Measurements from ENCODE around the gene LRMDA. TPM values are rescaled to one million over a fixed set of nuclear protein-coding genes. Genes with fewer than 3 reads are reported as not detected.

Gene LRMDA
- total RNA-seq, 5 donors from 2014 or later (not counting 1 experiment from before 2014, with no cell fraction given) = 0.30 to 1.2 TPM; not detected in 3

DNA sequence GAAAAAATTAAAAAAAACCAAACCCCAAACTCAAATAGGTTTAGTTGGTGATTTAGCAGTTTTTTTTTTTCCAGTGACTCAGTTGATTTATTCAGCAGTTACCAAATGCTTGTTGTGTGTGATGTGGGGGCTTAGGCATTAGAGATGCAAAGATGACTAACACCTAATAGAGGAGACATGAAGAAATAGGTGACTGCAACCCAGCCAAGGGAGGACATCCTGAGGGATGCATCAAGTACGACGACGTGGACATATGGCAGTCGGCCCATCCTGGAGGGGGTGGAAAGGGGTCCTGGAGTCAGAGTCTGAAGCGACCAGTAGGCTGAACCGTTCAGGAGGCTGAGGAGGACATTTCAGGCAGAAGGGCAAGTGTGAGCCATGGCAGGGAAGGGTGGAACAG lies 35.5 kb downstream of the LRMDA start:
- no peak overlapping the region for H3K4me3 ChIP-seq (ENCODE audit: control insufficient read depth in 1 of 2, extremely low read depth in 1 of 2, low read length in 1 of 2)
- Mint-ChIP-seq H3K4me3 (no peak overlapping the region), H3K27ac (no peak overlapping the region), H3K4me1 (no peaks in the 10 kb centered on the region), H3K27me3 (peaks cover 3 to 12% of the 10 kb centered on the region in 2 donors), H3K9me3 (no peaks in the 10 kb centered on the region), H3K36me3 (no peaks in the 10 kb centered on the region)
- peaks cover 0 to 3% of the 10 kb centered on the region in 2 experiments for H3K27me3 ChIP-seq (replicated peaks in 1 of 2; ENCODE audit: control insufficient read depth in 2 of 2, extremely low read depth in 1 of 2, insufficient read depth in 2 of 2, low read length in 1 of 2)
- no peaks in the 10 kb centered on the region for H3K4me1 ChIP-seq (ENCODE audit: control insufficient read depth in 1 of 2, extremely low read depth in 1 of 2, insufficient read depth in 2 of 2, low read length in 2 of 2)
- ChIA-PET POLR2A (no interaction called here), CTCF (no interaction called here)
- WGBS (ENCODE audit: insufficient coverage) = 83% methylated on average over 6 of the region's 6 CpGs
- no peak overlapping the region for H3K27ac ChIP-seq (ENCODE audit: low read length)
- no peaks in the 10 kb centered on the region for H3K36me3 ChIP-seq (ENCODE audit: control insufficient read depth in 2 of 2, extremely low read depth in 1 of 2, insufficient read depth in 1 of 2, low read length in 1 of 2)
- DNase-seq = no peak
- no peak for ATAC-seq (replicated peaks in 1 of 4)
- no peaks in the 10 kb centered on the region for H3K9me3 ChIP-seq

- Mint-ChIP-seq H3K4me1 (no peaks in the 10 kb centered on the region), H3K4me3 (no peak overlapping the region), H3K36me3 (no peaks in the 10 kb centered on the region), H3K27me3 (peaks cover 3 to 19% of the 10 kb centered on the region in 2 donors), H3K9me3 (no peaks in the 10 kb centered on the region), H3K27ac (no peak overlapping the region)
- H3K36me3 ChIP-seq (ENCODE audit: control insufficient read depth in 2 of 2, extremely low read depth in 1 of 2, insufficient read depth in 1 of 2, low read length in 1 of 2) = no peaks in the 10 kb centered on the region
- ChIA-PET CTCF (no interaction called here), POLR2A (no interaction called here)
- no peaks in the 10 kb centered on the region for H3K9me3 ChIP-seq
- no peak for DNase-seq
- ATAC-seq (replicated peaks in 1 of 4) = no peak
- H3K27me3 ChIP-seq (replicated peaks in 1 of 2; ENCODE audit: control insufficient read depth in 2 of 2, extremely low read depth in 1 of 2, insufficient read depth in 2 of 2, low read length in 1 of 2) = no peaks in the 10 kb centered on the region
- H3K4me1 ChIP-seq (ENCODE audit: control insufficient read depth in 1 of 2, extremely low read depth in 1 of 2, insufficient read depth in 2 of 2, low read length in 2 of 2) = no peaks in the 10 kb centered on the region
- WGBS (ENCODE audit: insufficient coverage) = 79% methylated on average over 4 of the region's 7 CpGs
- no peak overlapping the region for H3K27ac ChIP-seq (ENCODE audit: low read length)
- no peak overlapping the region for H3K4me3 ChIP-seq (ENCODE audit: control insufficient read depth in 1 of 2, extremely low read depth in 1 of 2, low read length in 1 of 2)
Observed at GRCh38 chr10:75468612-75469005, 37.2 kb downstream of the LRMDA start.

GRCh38 chr10:75469006-75469616 lies 37.7 kb downstream of the LRMDA start:
- ChIA-PET CTCF (no interaction called here), POLR2A (no interaction called here)
- ATAC-seq (replicated peaks in 1 of 4) = no peak
- Mint-ChIP-seq H3K4me1 (no peaks in the 10 kb centered on the region), H3K36me3 (no peaks in the 10 kb centered on the region), H3K9me3 (no peaks in the 10 kb centered on the region), H3K4me3 (no peak overlapping the region), H3K27me3 (peaks cover 3 to 19% of the 10 kb centered on the region in 2 donors), H3K27ac (no peak overlapping the region)
- Histone ChIP-seq H3K27me3 (replicated peaks in 1 of 2; ENCODE audit: control insufficient read depth in 2 of 2, extremely low read depth in 1 of 2, insufficient read depth in 2 of 2, low read length in 1 of 2) (no peaks in the 10 kb centered on the region), H3K36me3 (ENCODE audit: control insufficient read depth in 2 of 2, extremely low read depth in 1 of 2, insufficient read depth in 1 of 2, low read length in 1 of 2) (no peaks in the 10 kb centered on the region), H3K9me3 (no peaks in the 10 kb centered on the region), H3K4me3 (ENCODE audit: control insufficient read depth in 1 of 2, extremely low read depth in 1 of 2, low read length in 1 of 2) (no peak overlapping the region), H3K27ac (ENCODE audit: low read length) (no peak overlapping the region), H3K4me1 (ENCODE audit: control insufficient read depth in 1 of 2, extremely low read depth in 1 of 2, insufficient read depth in 2 of 2, low read length in 2 of 2) (no peaks in the 10 kb centered on the region)
- no peak for DNase-seq
- 89% methylated on average over 1 of the region's 3 CpGs for WGBS (ENCODE audit: insufficient coverage)

DNA sequence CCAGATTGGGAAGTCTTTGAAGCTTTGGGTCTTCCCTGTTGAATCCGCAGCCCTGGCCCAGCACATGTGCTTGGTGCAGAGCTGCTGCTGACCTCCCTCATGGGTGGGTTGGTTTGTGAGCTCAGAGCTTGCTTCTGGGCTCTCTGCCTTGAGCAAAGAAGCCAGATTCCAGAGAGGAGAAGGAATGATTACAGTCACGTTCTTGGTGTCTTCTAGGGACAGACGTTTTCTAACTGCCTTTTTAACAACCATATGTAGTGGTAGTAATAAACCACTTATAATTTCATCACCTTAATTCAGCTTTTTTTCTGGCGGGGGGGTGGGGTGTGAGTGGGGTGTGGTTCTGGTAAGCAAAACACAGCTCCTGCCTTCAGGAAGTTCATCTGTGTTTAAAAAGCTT lies 39.5 kb downstream of the LRMDA start:
- Mint-ChIP-seq H3K27me3 (peaks cover 3 to 16% of the 10 kb centered on the region in 2 donors), H3K9me3 (no peaks in the 10 kb centered on the region), H3K27ac (no peak overlapping the region), H3K4me1 (no peaks in the 10 kb centered on the region), H3K4me3 (no peak overlapping the region), H3K36me3 (no peaks in the 10 kb centered on the region)
- Histone ChIP-seq H3K27ac (ENCODE audit: low read length) (no peak overlapping the region), H3K27me3 (replicated peaks in 1 of 2; ENCODE audit: control insufficient read depth in 2 of 2, extremely low read depth in 1 of 2, insufficient read depth in 2 of 2, low read length in 1 of 2) (no peaks in the 10 kb centered on the region), H3K4me3 (ENCODE audit: control insufficient read depth in 1 of 2, extremely low read depth in 1 of 2, low read length in 1 of 2) (no peak overlapping the region), H3K4me1 (ENCODE audit: control insufficient read depth in 1 of 2, extremely low read depth in 1 of 2, insufficient read depth in 2 of 2, low read length in 2 of 2) (no peaks in the 10 kb centered on the region), H3K9me3 (no peaks in the 10 kb centered on the region), H3K36me3 (ENCODE audit: control insufficient read depth in 2 of 2, extremely low read depth in 1 of 2, insufficient read depth in 1 of 2, low read length in 1 of 2) (no peaks in the 10 kb centered on the region)
- ChIA-PET CTCF (no interaction called here), POLR2A (no interaction called here)
- 100% methylated on average over 1 of the region's 4 CpGs for WGBS (ENCODE audit: insufficient coverage)
- no peak for DNase-seq
- ATAC-seq (replicated peaks in 1 of 4) = no peak

DNA sequence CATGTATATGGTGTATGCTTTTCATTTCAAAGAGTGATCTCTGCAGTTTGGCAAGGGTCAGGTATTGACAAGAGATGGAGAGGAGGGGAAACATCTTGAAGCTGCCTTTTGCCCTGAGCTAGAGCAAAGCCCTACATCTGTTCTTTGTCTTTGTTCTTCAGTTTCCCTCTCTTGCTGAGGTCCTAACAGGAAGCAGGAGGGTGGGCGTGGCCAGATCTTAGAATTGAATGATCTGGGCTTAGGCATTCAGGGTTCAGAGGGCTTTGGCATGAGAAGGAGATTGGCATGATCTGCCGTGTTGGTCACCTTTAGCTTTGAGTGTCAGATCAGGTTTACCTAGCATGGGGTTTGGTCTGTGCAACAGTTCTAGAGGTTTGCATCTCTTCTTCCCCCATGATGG lies 41.3 kb downstream of the LRMDA start:
- 33% methylated on average over 1 of the region's 2 CpGs for WGBS (ENCODE audit: insufficient coverage)
- no peaks in the 10 kb centered on the region for H3K4me1 ChIP-seq (ENCODE audit: control insufficient read depth in 1 of 2, extremely low read depth in 1 of 2, insufficient read depth in 2 of 2, low read length in 2 of 2)
- Mint-ChIP-seq H3K4me3 (no peak overlapping the region), H3K27ac (no peak overlapping the region), H3K27me3 (peaks cover 3 to 9% of the 10 kb centered on the region in 2 donors), H3K36me3 (no peaks in the 10 kb centered on the region), H3K4me1 (no peaks in the 10 kb centered on the region), H3K9me3 (no peaks in the 10 kb centered on the region)
- no peak overlapping the region for H3K27ac ChIP-seq (ENCODE audit: low read length)
- H3K27me3 ChIP-seq (replicated peaks in 1 of 2; ENCODE audit: control insufficient read depth in 2 of 2, extremely low read depth in 1 of 2, insufficient read depth in 2 of 2, low read length in 1 of 2) = no peaks in the 10 kb centered on the region
- POLR2A ChIA-PET = no interaction called here
- no peaks in the 10 kb centered on the region for H3K36me3 ChIP-seq (ENCODE audit: control insufficient read depth in 2 of 2, extremely low read depth in 1 of 2, insufficient read depth in 1 of 2, low read length in 1 of 2)
- CTCF ChIA-PET = no interaction called here
- DNase-seq (no peak), ATAC-seq (replicated peaks in 1 of 4) (no peak)
- no peak overlapping the region for H3K4me3 ChIP-seq (ENCODE audit: control insufficient read depth in 1 of 2, extremely low read depth in 1 of 2, low read length in 1 of 2)
- H3K9me3 ChIP-seq = no peaks in the 10 kb centered on the region

DNA sequence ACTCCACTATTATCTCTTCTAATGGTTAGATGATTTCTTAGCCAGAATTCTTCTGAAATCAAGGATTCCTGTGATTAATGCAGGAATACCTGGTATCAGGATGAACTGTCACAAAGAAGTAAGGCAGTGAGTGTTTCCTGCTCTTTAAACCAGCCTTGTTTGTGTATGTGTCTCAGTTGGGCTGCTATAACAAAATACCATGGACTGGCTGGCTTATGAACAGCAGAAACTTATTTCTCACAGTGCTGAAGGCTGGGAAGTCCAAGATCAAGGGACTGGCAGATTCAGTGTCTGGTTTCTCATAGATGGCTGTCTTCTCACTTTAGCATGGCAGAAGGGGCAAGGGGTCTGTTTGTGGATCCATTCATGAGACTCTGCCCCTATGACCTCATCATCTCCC lies 42.7 kb downstream of the LRMDA start:
- ChIA-PET CTCF (no interaction called here), POLR2A (no interaction called here)
- H3K27ac ChIP-seq (ENCODE audit: low read length) = no peak overlapping the region
- H3K4me1 ChIP-seq (ENCODE audit: control insufficient read depth in 1 of 2, extremely low read depth in 1 of 2, insufficient read depth in 2 of 2, low read length in 2 of 2) = no peaks in the 10 kb centered on the region
- DNase-seq (no peak), ATAC-seq (replicated peaks in 1 of 4) (no peak)
- H3K4me3 ChIP-seq (ENCODE audit: control insufficient read depth in 1 of 2, extremely low read depth in 1 of 2, low read length in 1 of 2) = no peak overlapping the region
- Mint-ChIP-seq H3K4me3 (no peak overlapping the region), H3K4me1 (no peaks in the 10 kb centered on the region), H3K27ac (no peak overlapping the region), H3K36me3 (no peaks in the 10 kb centered on the region), H3K9me3 (no peaks in the 10 kb centered on the region), H3K27me3 (peaks cover 3 to 9% of the 10 kb centered on the region in 2 donors)
- H3K36me3 ChIP-seq (ENCODE audit: control insufficient read depth in 2 of 2, extremely low read depth in 1 of 2, insufficient read depth in 1 of 2, low read length in 1 of 2) = no peaks in the 10 kb centered on the region
- H3K27me3 ChIP-seq (replicated peaks in 1 of 2; ENCODE audit: control insufficient read depth in 2 of 2, extremely low read depth in 1 of 2, insufficient read depth in 2 of 2, low read length in 1 of 2) = peaks cover 0 to 2% of the 10 kb centered on the region in 2 experiments
- no peaks in the 10 kb centered on the region for H3K9me3 ChIP-seq

Data from T-cell (primary cell).